GM18867 (cell line): ENCODE results near the gene SLC6A12.
"Not testable (repeated sequence)": the region's sequence is repeated elsewhere in the genome, so short reads cannot be mapped to it uniquely, and the experiment has no call there.

Experiments
- ATAC-seq: cut with Tn5 transposase; IDR thresholded peaks from one replicate; pipeline ENCODE4 v1.9.1; 2021; ENCODE audit warnings: mild to moderate bottlenecking, moderate library complexity; ENCODE audit not compliant: unreplicated experiment

The SLC6A12 gene

DNA sequence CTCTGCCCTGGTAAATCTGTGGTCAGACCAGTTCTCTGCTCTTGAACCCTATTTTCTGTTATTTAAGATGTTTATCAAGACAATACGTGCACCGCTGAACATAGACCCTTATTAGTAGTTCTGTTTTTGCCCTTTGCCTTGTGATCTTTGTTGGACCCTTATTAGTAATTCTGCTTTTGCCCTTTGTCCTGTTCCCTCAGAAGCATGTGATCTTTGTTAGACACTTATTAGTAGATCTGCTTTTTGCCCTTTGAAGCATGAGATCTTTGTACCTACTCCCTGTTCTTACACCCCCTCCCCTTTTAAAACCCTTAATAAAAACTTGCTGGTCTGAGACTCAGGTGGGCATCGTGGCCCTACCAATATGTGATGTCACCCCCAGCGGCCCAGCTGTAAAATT is 22.0 kb upstream of the SLC6A12 start:
- ATAC-seq = not testable (repeated sequence)

DNA sequence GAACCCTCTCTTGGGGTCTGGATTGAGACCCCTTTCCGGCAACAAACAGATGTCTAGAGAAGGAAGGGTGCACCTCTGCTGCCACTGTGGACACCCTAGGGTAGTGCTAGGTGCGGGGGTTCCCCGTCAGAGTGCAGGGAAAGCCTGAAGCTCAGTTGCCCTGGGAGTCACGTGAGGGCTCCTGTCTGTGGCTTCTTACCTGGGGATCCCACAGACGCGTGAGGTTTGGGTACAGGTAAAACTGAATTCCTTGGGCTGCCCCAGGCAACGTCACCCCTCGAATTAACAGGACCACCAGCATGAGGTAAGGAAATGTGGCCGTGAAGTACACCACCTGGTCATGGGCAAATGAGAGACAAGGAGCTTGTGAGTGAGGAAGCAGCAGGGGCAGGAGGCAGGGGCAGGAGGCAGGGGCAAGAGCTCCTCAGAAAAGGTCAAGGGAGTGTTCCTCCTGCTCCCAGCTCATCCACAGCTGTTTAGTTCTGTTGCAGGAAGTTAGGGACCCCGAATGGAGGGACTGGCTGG is 21.0 kb upstream of the SLC6A12 start:
- no peak for ATAC-seq

DNA sequence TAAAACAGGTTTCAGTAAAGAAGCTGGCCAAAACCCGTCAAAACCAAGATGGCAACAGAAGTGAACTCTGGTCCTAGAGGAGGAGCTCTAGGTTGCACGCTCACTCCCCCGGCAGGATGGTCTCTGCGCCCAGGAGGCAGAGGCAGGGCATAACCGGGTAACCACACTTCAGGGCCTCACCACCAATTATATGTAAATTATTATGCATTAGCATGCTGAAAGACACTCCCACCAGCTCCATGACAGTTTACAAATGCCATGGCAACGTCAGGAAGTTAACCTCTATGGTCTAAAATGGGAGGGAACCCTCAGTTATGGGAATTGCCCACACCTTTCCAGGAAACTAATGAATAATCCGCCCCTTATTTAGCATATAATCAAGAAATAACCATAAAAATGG is 20.1 kb upstream of the SLC6A12 start:
- ATAC-seq = no peak

DNA sequence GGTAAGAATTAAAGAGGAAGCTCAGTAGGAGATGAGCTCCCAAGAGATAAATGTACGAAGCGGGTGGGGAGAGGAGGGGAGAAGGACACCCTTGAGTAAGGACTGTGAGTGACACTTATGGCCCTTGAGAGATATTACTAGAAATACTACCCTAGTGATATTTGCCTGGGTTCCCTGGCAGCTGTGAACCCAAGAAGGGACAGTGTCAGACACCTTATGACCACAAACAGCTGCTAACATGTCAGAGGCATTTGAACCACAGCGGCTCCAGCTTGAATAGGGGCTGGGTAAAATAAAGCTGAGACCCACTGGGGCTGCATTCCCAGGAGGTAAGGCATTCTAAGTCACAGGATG is 19.6 kb upstream of the SLC6A12 start:
- ATAC-seq = no peak

DNA sequence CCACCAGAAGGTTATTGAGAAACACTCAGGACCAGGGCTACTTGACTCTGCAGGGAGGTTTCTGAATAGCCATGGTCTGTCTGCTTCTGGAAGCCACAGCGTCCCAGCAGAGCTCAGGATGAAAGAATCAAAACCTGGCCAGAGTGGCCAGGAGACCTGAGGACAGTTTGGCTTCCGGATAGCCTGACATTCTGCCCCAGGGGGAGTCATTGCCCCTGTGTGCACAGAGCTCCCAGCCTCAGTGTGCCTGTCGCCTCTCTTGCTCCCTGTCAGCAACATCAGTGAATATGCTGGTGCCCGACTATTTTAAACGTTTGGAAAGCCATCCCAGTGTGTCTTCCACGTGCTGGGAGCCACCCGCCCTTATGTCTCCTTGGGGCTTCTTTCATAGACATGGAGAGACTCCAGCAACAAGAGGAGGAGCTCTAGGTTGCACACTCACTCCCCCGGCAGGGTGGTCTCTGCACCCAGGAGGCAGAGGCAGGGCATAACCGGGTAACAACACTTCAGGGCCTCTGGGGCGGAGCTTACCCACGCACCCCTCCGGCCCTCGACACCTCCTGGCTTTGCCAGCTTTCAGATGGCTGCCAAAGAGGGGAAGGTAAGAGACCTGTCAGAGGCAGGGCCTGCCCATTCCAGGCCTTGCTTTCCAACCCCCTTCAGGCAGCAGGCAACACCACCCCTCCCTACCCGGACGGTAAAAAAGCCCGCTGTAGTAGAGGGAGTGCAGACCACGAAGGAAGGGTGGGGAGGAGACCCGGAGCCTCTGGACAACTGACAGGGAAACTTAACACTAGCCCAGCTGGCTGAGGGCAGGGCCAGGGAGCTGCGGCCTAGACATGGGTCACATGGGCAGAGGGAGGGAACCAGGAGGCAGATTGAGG is 19.0 kb upstream of the SLC6A12 start:
- ATAC-seq = no peak

DNA sequence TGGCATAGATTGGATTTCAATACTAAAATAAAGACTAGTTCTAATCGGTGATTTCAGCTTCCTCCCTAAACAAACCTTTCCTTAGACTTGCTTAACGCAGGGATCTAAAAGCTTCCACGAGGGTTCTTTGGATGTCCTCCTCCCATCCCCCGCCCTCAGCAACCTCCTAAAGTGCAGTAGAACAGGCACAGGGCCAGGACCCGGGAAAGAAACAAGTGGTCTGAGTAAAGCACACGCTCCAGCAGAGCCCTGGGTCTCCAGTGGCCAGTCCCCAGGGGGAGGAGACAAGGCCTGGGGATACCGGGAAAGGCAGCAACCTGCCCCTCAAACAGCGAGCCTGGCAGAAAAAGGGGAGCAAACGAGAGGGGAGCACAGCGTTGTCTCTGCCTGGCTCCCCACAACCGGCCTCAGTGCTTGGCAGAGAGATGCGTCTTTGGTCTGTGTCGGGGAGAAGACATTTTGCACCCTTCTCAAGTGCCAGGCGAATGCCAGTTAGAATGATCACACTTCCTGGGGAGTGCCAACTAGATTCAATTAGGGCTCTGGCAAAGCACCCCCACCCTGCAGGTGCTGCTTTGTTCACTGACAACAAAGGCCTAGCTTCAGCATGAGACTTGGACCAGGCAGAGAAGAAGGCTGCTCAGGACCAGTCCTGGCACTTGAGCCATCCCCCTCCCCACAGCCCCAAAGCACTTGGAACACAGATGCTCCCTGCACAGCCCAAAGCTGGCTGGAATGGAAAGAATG is 17.1 kb upstream of the SLC6A12 start:
- no peak for ATAC-seq

DNA sequence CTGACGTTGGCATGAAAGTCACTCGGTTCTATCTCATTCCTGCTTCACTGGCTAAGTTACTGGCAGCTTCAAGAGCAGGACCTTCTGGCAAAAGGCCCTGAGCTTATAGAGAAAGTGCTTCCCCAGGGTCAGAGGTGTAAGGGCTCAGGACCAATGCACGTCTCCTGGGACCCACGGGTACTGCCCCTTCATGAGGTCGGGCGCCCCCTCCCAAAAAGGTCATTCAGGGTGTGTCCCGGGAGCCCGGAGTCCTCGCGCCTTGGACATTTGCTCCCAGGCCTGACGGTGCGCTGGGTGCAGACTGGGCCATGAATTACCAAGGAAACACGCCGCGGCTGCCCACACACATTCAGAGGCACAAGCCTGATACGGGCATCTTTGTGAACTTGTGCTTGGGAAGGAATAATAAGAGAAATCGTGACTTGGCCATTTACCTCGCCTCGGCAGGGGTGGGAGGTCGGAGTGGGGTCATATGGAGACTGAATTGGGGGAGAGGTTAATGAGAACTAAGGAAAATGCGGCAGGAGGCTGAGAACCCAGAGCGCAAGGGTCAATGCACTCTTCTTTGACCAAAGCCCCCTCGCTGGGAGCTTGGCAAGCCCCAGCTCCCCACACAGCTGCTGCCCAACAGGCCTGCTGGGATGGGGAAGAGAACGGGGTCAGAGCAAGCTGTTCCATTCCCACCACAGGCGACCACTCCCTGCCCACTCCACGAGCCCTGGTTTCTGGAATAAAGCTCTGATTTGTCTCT is 15.7 kb upstream of the SLC6A12 start:
- no peak for ATAC-seq

DNA sequence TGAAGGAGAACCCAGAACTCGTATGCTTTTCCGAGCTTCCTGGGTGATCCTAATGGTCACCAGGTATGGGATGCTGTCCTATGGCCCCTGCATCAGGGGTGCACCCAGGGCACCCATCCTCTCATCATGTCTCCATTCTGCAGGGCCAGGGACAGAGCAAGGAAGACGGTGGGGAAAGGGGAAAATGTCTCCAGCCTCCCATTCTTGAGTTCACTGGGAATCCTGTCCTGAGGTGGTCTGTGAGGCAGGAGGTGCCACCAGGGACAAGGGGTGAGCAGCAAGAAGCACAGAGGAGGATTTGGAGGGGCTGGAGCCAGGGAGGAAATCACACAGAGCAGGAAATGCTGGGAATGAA is 14.9 kb upstream of the SLC6A12 start:
- no peak for ATAC-seq

DNA sequence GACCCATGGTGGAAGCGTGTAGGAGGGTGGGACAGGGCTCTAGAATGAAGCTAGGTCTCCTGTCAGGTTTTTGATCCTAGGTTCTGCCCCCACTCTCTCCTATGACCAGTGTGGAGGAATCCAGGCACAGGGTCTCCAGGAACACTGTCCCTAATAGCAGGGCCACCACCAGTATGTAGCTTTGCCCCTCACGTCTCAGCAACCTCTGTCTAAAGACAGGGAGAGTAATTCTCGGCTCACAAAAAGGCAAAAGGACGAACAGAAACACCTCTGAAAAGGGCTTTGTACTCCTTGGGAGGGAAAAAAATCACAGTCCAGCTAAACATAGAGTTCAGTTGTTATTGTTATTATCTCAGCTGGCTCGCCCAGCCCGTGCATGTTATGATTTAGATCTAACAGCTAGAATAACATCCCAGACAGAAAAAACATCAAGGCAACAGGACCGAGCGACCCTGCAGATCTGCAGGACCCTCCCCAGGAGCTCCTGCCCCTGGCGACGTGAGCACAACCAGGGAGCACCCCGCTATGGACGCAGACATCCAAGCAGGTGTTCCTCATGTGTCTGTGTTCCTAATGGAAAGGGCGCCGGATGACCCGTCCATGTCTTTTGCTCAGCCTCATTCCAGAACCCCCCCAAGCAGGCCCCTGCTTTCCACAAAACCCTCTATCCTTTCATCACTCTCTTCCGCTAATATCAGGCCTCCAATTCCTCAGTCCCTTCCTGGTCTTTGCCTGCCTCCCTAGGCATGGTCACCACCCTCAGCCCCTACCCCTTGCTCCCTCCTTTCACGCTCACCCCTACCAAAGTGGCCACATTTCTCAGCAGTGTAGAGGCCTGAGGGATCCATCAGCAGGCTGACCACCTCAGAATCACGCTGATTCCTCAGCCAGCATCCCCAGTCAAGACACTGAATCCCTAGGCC is 14.2 kb upstream of the SLC6A12 start:
- no peak for ATAC-seq

DNA sequence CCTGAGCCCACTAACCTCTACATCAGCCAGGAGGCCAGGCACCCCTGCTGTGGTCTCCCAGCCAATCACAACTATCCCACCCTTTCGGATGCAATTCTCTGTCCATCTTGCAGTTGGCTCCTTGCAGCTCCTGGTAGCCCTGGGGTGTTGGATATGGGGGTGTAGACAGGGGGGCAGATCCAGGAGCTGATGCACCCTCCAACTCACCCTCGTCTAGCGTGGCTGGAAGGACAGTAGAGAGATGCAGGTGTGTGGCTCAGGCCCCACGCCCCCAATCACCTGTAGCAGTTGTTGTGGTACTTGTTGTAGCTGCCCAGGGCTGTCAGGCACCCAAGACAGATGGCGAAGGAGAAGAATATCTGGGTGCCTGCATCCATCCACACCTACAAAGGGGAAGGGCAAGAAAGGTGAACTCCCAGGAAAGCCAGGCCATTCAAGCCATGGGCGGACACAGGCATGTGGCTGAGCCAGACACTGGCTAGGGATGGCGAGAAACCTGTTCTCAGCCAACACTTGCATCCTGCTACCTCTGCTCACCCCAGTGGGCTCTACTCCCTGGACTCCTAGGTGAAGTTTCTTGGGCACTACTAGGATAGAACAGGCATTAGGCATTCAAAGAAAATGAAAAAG is 13.4 kb upstream of the SLC6A12 start:
- no peak for ATAC-seq

DNA sequence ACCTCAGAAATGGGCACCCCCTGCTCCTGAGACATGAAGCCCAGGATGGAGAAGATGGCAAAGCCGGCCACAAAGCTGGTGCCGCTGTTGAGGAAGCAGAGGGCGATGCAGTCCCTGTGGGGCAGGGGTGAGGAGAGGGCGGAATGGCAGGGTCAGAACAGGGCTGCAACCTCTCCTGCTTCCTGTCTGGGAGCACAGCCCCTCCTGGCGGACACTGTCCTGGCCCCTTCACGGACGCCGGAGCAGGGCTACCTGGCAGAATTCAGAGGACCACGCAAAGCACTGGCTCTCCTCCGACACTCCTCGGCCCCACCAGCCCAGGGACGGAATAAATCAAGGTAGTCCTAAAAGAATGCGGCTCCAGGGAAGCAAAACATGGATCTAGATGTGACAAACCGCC is 12.4 kb upstream of the SLC6A12 start:
- ATAC-seq = no peak

DNA sequence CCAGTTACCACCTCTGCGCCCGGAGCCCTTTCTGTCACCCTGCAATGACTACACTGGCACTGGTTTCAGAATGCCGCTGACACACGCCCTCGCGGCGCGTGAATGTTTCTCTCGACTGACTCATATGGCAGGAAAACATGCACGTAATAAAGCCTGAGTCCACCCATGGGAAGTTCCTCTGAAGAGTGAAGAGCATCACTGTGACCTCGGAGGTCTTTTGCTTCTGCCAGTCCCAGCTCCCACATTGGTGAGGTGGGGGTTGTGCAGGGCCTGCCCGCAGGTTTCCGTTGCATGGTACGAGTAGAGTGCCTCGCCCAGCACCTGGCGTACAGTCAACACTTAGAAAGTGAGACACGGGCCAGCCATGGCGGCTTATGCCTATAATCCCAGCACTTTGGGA is 11.1 kb upstream of the SLC6A12 start:
- no peak for ATAC-seq

DNA sequence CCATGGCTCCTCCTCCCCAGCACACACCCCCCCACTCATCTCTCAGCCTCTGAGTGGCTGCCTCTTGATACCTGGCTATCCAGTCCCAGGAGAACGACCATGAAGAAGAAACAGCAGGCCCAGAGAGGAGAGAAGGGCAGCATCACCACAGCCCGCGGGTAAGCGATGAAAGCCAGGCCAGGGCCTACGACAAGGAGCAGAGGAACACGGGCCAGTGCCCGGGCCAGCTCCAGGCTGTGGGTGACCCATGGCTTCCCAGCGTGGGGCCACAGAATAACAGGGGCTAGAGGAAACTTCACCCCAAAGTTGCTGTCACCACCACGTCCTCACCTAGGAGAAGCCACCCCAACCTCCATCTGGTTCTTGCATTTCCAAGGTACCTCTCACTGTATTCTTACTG is 10.4 kb upstream of the SLC6A12 start:
- ATAC-seq = no peak

DNA sequence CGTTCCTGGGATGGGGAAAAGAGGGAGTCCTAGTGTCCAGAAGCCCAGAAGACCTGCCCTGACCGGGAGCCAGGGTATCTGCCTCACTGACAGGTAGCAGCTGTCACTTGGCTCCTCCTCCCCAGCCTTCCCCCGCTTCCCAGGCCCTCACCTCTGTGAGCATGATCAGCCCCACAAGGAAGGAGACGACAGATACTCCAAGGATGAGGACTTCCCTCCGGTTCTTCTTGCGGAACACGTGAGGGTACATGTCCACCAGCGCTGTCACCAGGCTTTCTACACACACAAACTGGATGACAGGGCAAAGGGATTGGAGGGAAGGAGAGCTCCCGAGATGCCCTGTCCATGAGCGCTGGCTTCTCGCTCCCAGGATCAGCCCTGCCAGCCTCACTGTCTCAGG is 9.9 kb upstream of the SLC6A12 start:
- no peak for ATAC-seq

DNA sequence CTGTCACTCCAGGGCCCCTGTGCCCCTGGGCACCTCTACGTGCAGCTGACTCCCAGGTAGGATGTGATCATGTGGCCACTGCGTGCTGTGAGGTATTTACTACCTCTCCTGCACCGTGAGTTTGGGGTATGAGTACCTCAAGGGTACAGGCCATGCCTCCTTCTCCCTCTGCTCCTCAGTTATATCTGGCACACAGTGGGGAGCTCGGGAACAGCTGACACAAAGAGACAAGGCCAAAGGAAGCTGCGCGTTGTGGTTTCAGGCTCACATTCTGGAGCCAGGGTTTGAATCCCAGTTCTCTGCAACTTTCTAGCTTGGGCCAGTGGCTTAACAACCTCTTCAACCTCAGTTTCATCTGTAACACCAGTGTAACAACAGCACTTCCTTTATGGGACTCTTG is 7.8 kb upstream of the SLC6A12 start:
- no peak for ATAC-seq

DNA sequence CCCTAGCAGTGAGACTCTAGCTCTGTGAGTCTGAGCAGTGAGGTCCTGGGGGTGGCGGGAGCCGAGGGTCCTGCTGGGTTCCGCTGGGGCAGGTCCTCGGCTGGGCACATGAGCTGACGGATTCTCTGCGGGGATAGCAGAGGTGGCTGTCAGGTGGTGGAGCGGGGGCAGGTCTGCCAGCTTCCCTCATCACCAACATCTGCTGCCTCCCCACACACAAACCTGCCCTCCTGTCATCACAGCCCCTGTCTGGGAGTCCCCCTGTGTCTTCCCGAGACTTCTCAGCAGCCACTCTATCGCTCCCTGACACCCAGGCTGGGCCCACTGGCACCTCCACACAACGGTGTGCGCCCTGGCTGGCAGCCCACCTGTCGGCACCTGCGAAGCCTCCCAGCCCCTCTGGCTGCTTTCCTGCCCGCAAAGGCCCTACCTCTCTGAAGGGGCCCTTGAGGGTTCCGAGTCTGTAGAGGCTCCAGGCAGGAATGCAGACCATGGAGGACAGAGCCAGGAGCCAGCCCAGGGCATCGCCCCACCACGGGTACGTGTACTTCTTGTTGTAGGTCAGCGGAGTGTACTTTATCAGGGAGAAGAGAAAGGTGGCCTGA is 7.1 kb upstream of the SLC6A12 start:
- no peak for ATAC-seq

DNA sequence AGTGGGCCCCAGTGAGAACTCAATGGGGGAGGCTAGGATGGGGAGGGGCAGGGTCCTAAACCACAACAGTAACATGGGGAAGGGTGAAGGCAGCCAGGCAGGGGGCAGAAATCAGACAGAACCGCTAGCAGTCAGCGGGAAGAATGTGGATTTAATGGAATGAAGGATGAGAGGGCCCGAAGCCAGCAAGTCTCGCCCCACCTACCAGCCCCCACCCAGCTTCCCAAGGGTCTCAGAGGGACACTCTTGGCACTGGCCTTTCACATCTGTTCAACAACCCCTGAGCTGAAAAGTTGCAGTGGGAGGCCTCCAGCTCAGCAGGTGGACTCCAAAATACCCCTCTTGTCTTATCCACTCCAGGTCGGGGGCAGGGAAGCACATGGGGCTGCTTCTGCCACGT is 6.5 kb upstream of the SLC6A12 start:
- no peak for ATAC-seq

DNA sequence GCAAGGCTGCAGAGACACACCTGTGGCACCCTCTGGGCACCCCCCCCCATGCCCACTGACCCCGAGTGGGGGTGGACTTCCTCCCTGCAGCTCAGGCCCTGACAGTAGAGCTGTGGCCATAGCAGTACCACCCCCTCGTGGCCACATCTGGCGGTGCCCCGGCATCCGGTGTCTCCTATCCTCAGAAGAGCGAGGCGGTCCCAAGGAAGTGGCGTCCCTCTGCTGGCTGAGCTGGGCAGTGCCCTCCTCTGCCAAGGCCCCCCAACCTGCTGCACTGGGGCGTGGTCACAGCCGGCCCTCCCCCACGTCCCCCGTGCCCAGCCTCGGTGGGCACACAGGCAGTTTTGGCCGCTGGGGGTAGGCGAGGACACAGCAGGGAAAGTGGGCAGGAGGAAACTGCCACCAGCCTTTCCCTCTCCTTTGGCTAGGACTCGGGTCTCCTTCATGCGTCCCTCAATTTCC is 6.0 kb upstream of the SLC6A12 start:
- ATAC-seq = peak; percentile 82
